ENCODE measurements around the gene SLC25A33. TPM values are rescaled to one million over a fixed set of nuclear protein-coding genes. Genes with fewer than 3 reads are reported as not detected.
"Not testable (repeated sequence)": the region's sequence is repeated elsewhere in the genome, so short reads cannot be mapped to it uniquely, and the experiment has no call there.

SLC25A33 gene
- total RNA-seq, 1 experiment from 2014 or later = 15.4 TPM

GRCh38 chr1:9605946-9606455 lies 66.7 kb downstream of the SLC25A33 start:
- in situ Hi-C loops (cut with HindIII; ENCODE audit: low pct_unique_long_range_greater_than_20kb, low sequenced_read_pairs) = no loop called here

DNA sequence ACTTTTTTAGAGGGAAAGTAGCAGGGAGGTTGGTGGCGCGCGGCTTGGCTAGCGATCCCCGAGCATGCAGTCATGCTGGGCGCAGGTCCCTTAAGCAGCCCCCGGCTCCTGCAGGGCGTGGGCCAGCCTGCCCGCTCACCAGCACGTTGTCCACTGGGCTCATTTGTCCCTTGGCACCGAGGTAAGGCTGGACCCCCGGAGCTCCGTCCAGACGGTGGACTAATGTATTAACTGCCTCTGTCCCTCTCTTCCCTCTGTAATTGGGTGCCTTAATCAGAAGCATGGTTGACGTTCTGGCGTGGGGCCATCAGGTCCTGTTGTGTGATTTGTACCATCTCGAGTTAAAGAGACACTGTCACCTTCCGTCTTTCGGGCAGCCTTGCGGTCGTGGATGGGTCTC lies 67.2 kb downstream of the SLC25A33 start:
- no peak for DNase-seq (ENCODE audit: low read depth, low spot score)
- in situ Hi-C loops (cut with HindIII; ENCODE audit: low pct_unique_long_range_greater_than_20kb, low sequenced_read_pairs) = no loop called here

More at GRCh38 chr1:9605946-9606455, 66.7 kb downstream of the SLC25A33 start:
- DNase-seq (ENCODE audit: low read depth, low spot score) = no peak

DNA sequence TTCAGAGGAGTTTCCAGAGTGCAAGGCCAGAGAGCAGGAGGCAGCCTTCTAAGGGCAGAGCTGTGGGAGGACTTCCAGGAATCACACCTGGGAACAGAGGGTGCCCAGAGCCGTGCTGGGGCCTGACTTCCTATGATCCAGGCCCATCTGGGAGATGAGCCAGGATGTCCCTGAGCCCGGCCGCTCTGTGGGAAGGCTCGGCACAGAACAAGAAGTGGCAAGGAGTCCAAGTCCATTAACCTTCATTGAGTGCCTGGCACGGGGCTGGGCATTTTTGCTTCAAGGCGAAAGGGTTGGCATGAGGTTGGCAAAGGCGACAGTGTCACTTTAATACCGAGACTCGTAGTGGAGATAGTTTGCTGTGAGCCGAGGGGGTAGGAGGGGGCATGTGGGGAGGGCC lies 67.7 kb downstream of the SLC25A33 start:
- no peak for DNase-seq (ENCODE audit: low read depth, low spot score)
- in situ Hi-C loops (cut with HindIII; ENCODE audit: low pct_unique_long_range_greater_than_20kb, low sequenced_read_pairs) = no loop called here

DNA sequence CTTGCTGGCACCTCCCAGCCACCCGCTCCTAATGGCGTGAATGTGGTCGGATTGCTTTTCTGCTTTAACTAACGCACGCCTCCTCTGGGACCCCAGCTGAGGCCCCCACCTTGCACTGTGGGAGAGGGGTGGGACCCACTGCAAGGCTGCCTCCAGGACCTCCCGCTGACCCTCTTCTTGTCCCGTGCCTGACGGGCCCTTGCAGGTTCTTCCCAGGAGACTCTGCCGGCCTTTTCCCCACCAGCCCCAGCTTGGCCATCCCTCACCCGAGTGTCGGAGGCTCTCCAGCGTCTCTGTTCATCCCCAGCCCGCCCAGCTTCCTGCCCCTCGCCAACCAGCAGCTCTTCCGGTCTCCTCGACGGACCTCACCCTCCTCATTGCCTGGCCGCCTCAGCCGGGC lies 68.1 kb downstream of the SLC25A33 start:
- in situ Hi-C loops (cut with HindIII; ENCODE audit: low pct_unique_long_range_greater_than_20kb, low sequenced_read_pairs) = no loop called here
- no peak for DNase-seq (ENCODE audit: low read depth, low spot score)

DNA sequence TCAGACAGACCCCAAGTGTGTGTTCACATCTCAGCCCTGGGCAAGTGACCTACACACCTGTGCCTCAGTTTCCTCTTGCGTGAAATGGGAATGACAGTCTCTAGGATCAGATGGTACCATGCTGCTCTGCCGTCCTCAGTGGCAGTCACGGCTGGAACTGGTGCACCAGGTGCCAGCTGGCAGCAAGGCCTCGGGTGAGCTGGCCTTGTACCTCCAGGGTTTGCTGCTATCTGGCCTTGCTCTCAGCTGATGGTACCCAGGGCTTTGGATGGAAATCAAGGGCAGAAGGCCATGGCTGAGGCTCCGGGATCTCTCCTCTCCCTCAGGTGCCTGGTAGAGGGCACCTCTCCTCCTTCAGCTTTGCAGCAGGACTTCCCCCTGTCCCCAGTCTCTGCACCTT lies 70.7 kb downstream of the SLC25A33 start:
- in situ Hi-C loops (cut with HindIII; ENCODE audit: low pct_unique_long_range_greater_than_20kb, low sequenced_read_pairs) = no loop called here
- DNase-seq (ENCODE audit: low read depth, low spot score) = no peak

DNA sequence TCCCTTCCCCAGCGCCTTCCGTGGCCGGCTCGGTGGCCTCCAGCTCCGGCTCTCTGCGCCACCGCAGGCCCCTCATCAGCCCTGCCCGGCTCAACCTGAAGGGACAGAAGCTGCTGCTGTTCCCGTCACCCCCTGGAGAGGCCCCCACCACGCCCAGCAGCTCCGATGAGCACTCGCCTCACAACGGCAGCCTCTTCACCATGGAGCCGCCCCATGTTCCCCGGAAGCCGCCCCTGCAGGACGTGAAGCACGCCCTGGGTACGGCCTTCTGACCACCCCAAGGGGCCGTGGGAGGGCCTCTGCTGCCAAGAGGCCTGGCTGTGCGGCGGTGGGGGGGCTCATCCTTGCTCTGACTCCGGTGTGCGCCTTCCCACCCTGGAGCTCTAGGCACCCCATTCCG lies 71.3 kb downstream of the SLC25A33 start:
- in situ Hi-C loops (cut with HindIII; ENCODE audit: low pct_unique_long_range_greater_than_20kb, low sequenced_read_pairs) = no loop called here
- DNase-seq (ENCODE audit: low read depth, low spot score) = no peak

GRCh38 chr1:9611716-9612115 lies 72.5 kb downstream of the SLC25A33 start:
- in situ Hi-C loops (cut with HindIII; ENCODE audit: low pct_unique_long_range_greater_than_20kb, low sequenced_read_pairs) = no loop called here
- DNase-seq (ENCODE audit: low read depth, low spot score) = no peak

DNA sequence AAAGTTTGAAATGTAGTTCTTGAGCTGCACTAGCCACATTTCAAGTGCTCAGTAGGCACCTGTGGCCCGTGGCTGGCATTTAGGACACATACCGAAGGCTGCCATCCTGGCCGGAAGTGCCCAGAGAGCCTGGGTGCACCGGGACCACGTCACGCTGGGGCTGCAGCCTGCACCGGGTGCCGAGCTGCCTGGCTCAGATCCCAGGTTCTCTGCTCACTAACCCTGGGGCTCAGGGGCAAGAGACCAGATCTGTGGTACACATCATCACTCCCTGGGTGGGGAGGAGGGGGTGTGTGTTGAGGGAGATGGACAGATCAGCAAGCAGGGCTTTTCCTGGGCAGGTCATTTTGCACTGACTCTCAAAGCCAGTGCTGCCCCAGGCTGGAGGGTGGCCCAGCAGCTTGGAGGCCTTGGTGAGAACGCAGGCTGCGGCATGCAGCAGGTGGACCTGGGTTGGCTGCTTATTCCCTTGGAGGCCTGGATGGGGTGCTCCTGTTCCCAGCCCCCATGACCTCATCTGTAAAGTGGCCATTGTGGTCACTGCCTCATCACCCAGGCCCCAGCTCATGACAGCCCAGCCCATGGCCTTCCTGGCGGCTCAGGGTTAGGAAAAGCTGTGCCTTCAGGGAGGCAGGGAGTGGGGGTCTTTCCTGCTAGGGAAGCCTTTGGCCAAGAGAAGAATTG lies 73.0 kb downstream of the SLC25A33 start:
- in situ Hi-C loops (cut with HindIII; ENCODE audit: low pct_unique_long_range_greater_than_20kb, low sequenced_read_pairs) = no loop called here
- DNase-seq (ENCODE audit: low read depth, low spot score) = no peak

GRCh38 chr1:9612871-9613624 lies 73.8 kb downstream of the SLC25A33 start:
- in situ Hi-C loops (cut with HindIII; ENCODE audit: low pct_unique_long_range_greater_than_20kb, low sequenced_read_pairs) = no loop called here
- no peak for DNase-seq (ENCODE audit: low read depth, low spot score)

DNA sequence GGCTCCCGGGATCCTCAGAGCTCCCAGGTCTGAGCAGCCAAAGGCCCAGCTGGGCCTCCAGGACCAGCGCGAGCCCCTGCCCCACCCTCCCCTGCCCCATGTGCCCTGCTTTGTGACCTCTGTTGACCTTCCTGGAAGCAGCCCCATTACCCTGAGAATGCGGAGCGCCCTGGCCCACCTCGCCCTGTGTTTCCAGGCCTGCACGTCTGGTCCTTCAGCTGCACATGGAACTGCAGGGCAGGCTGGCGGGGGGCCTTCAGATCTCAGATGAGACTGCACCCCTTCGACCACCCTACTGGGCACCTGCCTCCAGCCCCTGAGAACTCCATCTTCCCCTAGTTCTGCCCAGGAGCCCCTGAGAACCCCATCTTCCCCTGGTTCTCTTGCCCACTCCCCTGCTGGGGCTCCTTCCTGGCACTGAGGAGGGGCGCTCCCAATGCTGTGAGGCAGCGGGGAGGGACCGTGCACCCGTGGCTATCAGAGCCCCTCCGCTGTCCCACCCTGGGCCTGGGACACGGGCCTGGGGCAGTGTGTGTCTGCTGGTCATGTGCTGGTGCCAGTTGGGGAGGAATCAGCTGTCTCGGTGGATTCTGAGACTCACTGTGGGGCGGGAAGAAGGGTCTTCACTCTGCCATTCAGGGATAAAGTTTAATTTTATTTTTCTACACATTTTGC lies 74.5 kb downstream of the SLC25A33 start:
- in situ Hi-C loops (cut with HindIII; ENCODE audit: low pct_unique_long_range_greater_than_20kb, low sequenced_read_pairs) = no loop called here
- no peak for DNase-seq (ENCODE audit: low read depth, low spot score)

- DNase-seq (ENCODE audit: low read depth, low spot score) = peak; percentile 68
- in situ Hi-C loops (cut with HindIII; ENCODE audit: low pct_unique_long_range_greater_than_20kb, low sequenced_read_pairs) = no loop called here
Observed at GRCh38 chr1:9615316-9616063, 76.2 kb downstream of the SLC25A33 start.

DNA sequence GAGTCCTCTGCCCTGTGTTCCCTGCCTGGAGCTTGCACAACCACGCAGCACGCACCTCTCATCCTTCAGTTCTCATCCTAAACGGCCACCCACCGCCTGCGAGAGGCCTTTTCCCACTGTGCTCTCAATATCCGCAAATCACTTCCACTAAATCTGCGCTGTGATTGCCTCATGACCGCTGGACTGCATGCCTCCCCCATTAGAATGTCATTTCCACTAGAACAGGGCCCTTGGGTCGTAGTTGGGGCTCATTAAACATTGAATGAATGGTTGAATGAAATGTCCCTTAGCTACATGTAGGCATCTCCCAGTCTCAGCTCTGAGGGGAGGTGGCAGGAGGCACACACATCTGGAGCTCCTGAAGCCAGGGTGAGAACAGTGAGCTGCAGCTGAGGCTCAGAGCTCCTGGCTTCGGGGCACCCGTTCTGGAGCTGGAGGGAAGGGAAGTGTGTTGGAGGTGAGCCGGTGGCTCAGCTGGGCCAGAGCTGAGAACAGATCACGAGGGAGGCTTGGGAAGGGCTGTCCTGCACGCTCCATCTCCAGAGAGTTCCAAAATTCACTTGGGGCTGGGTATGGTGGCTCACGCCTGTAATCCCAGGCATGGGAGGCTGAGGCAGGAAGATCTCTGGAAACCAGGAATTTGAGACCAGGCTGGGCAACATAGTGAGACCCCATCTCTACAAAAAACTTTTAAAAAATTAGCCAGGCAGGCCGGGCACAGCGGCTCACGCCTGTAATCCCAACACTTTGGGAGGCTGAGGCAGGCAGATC lies 79.8 kb downstream of the SLC25A33 start:
- in situ Hi-C loops (cut with HindIII; ENCODE audit: low pct_unique_long_range_greater_than_20kb, low sequenced_read_pairs) = no loop called here

GRCh38 chr1:9621032-9621431 lies 81.8 kb downstream of the SLC25A33 start:
- peak; percentile 15 for DNase-seq (ENCODE audit: low read depth, low spot score)
- in situ Hi-C loops (cut with HindIII; ENCODE audit: low pct_unique_long_range_greater_than_20kb, low sequenced_read_pairs) = no loop called here

More for the DNA sequence above, 79.8 kb downstream of the SLC25A33 start:
- DNase-seq (ENCODE audit: low read depth, low spot score) = no peak

- no peak for DNase-seq (ENCODE audit: low read depth, low spot score)
- in situ Hi-C loops (cut with HindIII; ENCODE audit: low pct_unique_long_range_greater_than_20kb, low sequenced_read_pairs) = no loop called here
Observed at GRCh38 chr1:9624081-9624480, 84.8 kb downstream of the SLC25A33 start.

DNA sequence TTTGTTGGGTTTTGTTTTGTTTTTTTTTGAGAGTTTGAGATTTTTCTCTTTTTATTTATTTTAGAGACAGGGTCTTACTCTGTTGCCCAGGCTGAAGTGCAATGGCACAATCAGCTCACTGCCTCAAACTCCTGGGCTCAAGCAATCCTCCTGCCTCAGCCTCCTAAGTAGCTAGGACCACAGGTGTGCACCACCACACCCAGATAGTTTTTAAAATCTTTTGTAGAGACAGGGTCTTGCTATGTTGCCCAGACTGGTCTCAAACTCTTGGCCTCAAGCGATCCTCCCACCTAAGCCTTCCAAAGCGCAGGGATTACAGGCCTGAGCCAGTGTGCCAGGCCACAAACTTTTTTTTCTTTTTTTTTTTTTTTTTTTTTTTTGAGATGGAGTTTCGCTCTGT lies 85.8 kb downstream of the SLC25A33 start:
- in situ Hi-C loops (cut with HindIII; ENCODE audit: low pct_unique_long_range_greater_than_20kb, low sequenced_read_pairs) = not testable (repeated sequence)

GRCh38 chr1:9626201-9626608 lies 86.9 kb downstream of the SLC25A33 start:
- in situ Hi-C loops (cut with HindIII; ENCODE audit: low pct_unique_long_range_greater_than_20kb, low sequenced_read_pairs) = no loop called here
- DNase-seq (ENCODE audit: low read depth, low spot score) = no peak

More for the DNA sequence above, 85.8 kb downstream of the SLC25A33 start:
- DNase-seq (ENCODE audit: low read depth, low spot score) = not testable (repeated sequence)
